Measurements from ENCODE around the gene TXNL4B.

The TXNL4B gene

DNA sequence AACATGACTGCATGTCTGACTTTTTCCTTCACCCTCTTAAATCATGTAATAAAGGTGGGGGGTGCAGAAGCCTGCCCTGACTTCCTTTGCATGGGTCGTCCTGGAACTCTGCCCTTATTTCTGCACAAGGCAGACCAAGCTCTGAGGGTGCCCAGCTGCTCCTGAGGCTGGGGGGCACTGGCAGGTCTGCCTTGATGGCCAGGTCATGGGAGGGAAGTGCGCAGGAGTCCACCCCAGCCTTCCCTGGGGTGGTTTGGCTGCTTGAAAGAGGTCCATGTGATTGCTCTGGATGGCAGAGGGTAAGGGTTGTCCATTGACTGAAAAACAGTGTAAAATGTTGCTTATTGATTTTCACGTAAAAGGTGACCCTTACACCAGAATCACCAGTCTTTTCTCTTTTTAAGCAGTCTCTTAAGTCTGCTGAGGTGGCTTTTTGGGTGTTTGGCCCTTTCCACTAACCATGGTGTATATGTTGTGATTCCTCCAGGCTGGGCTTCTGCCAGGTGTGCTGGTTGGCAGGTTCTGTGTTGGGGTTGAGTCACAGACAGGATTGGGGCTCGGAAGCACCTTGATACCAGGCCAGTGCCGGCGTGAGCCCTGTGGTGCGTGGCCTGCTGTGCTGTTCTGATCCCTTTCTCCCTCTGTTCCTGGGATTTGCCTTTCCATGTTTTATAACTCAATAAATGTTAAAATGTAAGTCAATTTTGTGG, 19.6 kb upstream of the TXNL4B start:
- DNase-seq (ENCODE audit: extremely low read depth in 1 of 2, low read depth in 1 of 2), result no peak

DNA sequence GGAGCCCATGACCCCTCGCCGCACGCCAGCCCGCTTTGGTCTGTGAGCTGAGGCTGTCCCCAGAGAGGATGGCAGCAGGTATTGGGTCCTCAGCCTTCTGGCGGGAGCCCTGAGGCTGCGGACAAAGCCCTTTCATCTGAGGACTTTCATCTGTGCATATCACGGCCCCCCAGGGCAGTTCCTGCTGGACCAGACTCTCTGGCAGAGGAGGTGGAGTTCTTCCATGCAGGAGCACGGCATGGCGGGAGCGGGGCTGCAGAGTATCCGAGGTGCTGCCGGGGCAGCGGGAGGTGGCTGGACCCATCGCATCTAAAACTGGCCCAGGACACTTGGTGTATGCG, 19.0 kb upstream of the TXNL4B start:
- no peak for DNase-seq (ENCODE audit: extremely low read depth in 1 of 2, low read depth in 1 of 2)

DNA sequence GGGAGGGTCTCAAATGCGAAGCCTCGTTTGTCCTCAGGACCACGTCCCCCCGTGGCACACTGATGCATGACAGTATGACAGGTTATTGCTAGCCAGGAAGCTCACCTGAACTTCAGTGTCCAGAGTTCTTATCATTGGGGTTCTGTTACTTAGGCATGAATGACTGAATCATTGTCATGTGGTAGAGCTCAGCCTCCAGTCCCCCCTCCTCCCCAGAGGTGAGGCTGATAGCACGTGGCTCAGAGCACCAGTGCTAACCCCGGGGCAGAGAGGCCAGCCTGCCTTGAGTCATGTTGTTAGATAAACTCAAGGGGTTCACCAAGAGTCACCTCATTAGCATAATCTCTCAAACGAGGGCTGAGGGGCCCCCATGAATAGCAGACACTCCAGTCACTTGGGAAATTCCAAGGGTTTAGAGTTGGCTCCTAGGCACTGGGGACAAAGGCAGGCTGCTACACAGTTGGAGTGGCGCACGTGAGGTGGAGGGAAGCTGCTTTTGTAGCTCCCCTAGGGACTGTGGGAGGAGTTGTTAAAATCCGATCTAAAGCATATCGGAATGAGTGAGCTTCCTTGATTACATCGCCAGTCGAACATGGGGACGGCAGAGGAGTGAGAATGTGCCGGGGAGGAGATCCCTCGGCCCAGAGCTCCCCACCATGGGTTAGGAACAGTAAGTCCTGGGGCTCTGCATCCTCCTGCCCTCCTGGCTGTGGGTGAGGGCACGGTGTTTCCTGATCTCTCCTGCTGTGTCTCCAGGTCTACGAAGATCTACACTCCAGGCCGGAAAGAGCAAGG, 18.4 kb upstream of the TXNL4B start:
- DNase-seq (ENCODE audit: extremely low read depth in 1 of 2, low read depth in 1 of 2), result no peak

DNA sequence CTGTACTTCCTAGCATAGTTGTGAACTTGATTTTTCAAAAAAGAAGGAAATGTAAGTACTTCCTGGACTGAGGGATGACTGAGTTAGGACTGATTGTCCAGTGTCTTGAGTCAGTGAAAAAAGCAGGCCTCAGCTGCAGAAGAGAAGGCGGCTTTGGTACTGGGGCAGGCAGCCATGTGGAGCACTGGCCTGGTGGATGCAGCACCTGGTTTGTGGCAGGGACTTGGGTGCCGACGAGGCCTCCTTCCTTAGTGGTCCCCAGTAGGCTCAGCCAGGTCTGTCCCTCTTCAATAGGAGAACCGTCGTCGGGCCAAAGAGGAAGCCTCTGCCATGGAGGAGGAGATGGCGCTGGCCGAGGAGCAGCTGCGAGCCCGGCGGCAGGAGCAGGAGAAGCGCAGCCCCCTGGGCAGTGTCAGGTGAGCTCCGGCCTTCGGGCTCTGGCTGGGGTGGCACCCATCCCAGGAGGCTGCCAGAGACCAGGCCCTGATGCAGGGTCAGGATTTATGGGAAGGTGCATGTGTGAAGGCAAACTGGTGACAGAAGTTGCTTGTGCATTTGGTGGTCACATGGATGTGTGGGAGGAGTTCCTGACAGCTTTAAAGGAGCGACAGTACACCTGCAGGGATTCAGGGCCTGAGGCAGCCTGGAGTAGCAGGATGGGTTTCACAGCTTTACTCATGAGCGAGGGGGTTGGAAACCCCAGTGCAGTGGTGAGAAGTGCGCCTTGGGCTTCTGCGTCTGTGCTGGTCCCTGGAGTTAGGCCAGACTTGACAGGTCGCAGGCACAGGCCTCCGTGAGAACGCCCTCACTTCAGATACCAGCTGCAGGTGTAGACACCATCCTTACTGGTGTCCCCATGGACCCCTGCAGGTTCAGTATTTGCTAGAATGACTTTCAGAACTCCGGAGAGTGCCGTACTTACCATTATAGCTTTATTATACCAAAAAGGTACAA, 17.5 kb upstream of the TXNL4B start:
- no peak for DNase-seq (ENCODE audit: extremely low read depth in 1 of 2, low read depth in 1 of 2)

DNA sequence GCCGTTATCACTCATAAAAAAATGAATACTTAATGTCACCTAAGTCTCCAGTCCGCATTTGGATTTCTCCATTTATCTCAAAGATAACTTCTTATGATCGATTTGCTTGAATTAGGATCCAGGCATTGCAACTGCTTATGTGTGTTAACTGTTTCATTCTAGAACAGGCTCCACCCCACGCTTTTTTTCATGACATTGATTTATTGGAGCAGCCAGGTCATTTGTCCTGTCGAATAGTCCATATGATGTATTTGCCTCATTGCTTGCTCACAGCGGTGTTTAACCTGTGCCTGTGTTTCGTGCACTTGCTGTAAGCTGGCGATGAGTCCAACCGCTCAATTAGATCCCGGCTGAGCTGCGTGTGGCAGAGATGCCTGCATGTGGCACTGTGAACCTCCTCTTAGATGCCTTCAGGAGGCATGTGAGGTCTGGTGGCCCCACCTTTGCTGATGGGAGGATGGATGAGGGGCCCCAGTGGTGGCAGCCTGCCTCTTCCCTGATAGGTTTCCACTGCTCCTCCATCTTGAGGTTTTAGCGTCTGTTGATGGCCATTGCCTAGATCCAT, 16.6 kb upstream of the TXNL4B start:
- DNase-seq (ENCODE audit: extremely low read depth in 1 of 2, low read depth in 1 of 2), result no peak

DNA sequence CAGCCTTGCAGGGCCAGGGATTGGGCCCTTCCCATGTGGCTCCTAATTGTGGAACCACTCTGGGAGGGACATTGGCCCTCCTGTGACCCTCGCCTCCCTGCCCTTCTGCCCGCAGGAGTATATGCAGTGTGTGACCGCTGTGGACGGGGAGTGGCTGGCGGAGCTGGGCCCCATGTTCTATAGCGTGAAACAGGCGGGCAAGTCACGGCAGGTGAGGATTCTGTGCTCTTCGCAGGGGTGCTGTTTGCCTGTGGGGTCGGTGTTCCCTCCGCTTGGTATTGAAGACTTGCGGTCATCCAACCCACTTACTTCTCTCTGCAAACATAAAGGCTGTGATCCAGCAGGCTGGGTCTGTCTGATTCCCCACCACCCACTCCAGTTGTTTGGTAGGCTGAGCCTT, 15.9 kb upstream of the TXNL4B start:
- no peak for DNase-seq (ENCODE audit: extremely low read depth in 1 of 2, low read depth in 1 of 2)

DNA sequence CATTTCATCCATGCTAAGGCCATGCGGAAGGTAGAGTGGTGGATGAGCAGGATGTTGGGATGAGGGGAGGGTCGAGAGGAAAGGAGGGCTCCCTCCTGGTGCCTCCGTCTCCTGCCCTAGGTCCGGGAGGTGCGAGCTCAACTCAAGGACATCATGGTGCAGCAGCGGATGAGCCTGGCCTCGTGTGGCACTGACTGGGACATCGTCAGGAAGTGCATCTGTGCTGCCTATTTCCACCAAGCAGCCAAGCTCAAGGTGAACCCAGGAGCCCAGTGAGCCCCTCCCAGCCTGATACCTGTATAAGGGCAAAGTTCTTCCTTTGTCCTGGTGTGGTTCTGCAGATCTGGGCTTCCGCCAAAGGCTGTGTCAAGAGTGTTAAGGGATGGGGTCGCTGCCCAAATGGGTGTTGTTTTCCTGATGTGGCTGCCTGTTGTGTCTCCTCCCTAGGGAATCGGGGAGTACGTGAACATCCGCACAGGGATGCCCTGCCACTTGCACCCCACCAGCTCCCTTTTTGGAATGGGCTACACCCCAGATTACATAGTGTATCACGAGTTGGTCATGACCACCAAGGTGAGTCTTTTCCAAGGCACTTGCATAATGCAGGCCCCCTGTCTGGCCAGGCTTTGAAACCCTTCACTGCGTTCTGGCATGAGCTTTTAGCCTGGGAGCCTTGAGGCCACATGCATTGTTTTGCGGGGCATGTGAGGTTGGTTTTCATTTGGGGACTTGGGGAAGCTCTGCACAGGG, 15.1 kb upstream of the TXNL4B start:
- no peak for DNase-seq (ENCODE audit: extremely low read depth in 1 of 2, low read depth in 1 of 2)

DNA sequence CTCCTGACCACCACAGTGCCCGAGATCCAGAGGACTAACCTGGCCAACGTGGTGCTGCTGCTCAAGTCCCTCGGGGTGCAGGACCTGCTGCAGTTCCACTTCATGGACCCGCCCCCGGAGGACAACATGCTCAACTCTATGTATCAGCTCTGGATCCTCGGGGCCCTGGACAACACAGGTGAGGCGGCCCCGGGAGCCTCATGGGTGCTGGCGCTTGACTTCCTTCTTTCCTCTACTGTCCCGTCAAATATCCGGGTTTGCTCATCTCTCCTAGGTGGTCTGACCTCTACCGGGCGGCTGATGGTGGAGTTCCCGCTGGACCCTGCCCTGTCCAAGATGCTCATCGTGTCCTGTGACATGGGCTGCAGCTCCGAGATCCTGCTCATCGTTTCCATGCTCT, 14.0 kb upstream of the TXNL4B start:
- DNase-seq (ENCODE audit: extremely low read depth in 1 of 2, low read depth in 1 of 2), result no peak

DNA sequence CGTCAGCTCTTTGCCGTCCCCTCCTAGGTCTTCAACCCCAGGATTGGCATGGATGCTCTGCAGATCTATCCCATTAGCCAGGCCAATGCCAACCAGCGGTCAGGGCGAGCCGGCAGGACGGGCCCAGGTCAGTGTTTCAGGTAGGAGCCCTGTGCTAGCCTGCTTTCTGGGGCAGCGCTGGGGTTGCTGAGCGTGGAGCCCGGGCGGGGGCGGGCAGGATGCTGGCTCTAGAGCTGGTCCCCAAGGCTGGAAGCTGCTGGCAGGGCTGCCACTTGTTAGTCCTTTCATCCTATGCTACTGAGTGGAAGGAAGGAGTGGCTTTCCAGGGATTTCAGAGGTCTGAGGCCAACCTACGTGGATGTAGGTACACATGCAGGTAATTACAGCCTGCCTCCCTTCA, 12.6 kb upstream of the TXNL4B start:
- no peak for DNase-seq (ENCODE audit: extremely low read depth in 1 of 2, low read depth in 1 of 2)

DNA sequence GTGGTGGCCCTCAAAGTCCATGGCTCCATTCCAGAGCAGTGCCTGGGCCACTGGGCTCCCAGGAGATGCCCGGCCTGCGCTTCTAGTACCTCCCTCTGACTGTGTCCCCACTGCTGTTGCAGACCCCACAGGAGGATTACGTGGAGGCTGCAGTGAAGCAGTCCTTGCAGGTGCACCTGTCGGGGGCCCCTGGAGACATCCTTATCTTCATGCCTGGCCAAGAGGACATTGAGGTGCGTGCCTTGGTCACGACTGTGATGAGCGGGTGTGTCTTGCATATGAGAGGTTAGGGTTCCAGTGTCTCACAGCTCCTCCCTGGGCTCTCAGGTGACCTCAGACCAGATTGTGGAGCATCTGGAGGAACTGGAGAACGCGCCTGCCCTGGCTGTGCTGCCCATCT, 11.5 kb upstream of the TXNL4B start:
- DNase-seq (ENCODE audit: extremely low read depth in 1 of 2, low read depth in 1 of 2), result no peak

DNA sequence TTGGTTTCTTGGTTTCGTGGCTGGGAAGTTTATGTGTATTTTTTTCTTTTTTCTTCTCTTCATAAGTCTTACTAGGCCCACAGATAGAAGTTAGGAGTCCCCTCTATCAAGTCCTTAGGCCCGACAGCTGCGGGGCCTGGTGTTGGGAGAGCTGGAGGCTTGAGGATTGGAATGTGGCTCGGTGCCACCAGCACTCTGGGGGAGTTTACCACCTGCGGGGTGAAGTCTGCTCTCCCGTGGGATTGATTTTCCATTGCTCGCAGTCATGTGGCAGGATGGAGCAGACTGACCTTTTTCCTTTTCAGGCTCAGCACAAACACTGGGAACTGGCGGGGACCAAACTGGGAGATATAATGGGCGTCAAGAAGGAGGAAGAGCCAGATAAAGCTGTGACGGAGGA, 7.8 kb upstream of the TXNL4B start:
- no peak for DNase-seq (ENCODE audit: extremely low read depth in 1 of 2, low read depth in 1 of 2)

DNA sequence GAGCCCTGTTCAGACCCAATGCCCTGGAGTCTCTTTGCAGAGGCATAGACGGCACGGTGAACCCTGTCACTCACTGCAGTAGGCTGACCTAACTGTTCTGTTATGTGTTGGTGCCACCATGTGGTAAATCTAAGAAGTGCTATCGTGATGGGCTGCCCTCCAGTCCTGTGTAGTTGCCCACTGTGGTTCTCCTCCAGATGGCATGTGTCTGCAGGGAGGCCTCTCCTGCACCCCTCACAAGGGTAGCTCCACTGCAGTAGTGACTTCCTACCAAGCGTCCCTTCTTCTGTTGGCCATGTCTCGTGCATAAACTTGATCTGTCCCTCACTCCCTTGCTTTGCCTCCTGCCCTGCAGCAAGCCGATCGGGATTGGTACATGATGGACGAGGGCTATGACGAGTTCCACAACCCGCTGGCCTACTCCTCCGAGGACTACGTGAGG, 6.0 kb upstream of the TXNL4B start:
- DNase-seq (ENCODE audit: extremely low read depth in 1 of 2, low read depth in 1 of 2), result no peak

DNA sequence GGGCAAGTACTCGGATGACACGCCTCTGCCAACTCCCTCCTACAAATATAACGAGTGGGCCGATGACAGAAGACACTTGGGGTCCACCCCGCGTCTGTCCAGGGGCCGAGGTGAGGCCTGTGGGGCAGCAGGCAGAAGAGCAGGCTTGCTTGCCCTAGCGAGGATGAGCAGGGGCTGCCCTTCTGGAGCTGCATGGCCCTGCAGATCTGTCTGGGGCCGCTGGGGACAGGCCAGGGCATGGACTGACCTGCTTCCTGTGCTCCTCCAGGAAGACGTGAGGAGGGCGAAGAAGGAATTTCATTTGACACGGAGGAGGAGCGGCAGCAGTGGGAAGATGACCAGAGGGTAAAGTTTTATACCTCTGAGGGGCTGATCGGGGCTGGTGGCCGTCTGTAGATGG, 5.5 kb upstream of the TXNL4B start:
- no peak for DNase-seq (ENCODE audit: extremely low read depth in 1 of 2, low read depth in 1 of 2)

DNA sequence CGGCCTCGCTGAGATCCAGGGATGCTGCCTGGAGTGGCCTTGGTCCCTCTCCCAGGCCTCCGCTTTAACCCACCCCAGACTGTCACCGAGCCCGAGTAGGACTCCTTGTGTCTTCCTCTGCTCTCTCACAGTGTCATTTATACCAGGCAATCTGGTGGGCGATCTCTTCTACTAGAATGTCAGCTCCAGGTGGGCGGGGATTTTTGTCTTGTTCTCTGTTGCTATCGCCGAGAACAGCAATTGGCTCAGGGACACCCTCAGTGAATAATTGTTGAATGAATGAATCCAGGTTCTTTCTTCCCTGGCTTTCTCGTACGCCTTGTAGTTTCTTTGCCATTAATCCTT, 818 bp upstream of the TXNL4B start:
- DNase-seq (ENCODE audit: extremely low read depth in 1 of 2, low read depth in 1 of 2), result peak in 1 of 2 donors; percentile 47

DNA sequence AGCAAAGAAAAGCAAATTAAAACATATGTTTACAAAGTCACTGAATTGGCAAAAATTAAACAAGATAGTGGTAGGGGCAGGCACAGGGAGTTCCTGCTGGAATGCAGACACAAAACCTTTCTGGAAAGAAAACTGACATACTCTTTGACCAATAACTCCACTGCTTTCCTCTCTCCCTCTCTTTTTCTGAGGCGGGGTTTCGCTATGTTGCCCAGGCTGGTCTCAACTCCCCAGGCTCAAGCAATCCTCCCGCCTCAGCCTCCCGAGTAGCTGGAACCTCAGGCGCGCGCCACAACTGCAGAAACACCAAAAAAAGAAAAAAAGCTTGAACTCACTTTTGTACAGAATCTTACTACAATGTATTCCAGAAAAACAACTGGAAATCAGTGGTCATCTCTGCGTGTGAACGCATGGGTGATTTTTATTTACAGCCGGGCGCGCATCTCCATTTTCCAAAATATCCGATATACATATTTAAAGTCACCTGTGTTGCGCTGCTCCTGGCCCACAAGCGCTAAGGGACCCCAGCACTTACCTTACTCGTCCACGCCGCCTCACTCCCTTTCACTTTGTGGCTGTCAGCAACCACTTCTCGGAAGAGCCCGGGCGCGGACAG, 480 bp downstream of the TXNL4B start:
- DNase-seq (ENCODE audit: extremely low read depth in 1 of 2, low read depth in 1 of 2), result no peak

DNA sequence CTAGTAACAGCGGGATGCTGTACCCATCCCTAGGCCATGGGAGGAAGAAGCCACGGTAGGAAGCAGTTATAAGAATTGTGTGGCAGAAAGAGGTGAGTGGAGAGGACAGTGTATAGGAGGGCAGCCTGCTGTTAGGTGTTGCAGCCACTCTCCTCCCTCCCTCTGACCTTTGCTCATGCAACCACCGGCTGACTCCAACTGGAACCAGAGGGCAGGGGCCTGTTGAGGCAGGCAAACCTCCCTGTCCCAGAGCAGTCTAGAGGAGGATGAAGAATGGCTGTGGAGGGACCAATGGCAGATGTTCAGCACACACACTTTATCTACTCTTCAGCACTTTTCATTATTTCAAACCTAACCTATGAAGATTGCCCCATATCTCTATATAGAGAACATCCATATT, 2.2 kb downstream of the TXNL4B start:
- DNase-seq (ENCODE audit: extremely low read depth in 1 of 2, low read depth in 1 of 2), result no peak

DNA sequence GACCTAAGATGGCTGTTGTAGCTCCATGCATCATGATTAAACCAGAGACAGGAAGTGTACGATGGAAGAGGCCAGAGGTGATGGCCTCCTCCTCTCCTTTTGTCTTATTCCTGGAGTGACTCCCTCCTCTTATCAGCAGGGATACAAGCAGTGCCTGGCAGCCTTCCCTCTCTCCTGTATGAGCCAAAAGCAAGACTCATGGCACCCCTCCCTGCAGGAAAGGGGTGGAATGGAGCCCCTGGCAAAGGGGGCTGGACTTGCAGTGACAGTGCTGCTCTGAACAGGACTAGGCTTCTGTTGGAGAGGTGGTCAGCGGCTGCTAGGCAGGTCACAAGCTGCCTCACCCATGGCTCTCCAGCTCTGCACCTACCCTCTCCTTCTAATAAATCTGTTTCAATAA, 8.4 kb downstream of the TXNL4B start:
- DNase-seq (ENCODE audit: extremely low read depth in 1 of 2, low read depth in 1 of 2), result no peak

DNA sequence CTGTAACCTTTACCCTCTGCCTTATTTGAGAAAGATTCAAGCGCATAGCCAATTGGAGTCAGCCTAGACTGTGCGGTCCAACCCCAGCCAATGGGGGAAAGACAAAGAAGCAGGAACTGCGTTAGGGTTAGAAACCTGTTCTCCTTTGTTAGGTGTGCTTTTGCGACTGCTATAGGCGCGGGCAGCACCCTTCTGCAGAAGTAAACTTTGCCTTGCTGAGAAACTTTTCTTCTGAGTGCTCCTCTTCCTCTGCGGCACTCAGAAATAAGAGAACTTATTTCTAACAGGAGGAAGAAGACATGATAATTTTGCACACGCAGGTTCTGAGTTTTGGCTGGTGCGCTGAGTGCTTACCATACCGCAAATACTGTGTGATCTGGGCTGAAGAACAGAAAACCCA, 9.0 kb downstream of the TXNL4B start:
- no peak for DNase-seq (ENCODE audit: extremely low read depth in 1 of 2, low read depth in 1 of 2)

DNA sequence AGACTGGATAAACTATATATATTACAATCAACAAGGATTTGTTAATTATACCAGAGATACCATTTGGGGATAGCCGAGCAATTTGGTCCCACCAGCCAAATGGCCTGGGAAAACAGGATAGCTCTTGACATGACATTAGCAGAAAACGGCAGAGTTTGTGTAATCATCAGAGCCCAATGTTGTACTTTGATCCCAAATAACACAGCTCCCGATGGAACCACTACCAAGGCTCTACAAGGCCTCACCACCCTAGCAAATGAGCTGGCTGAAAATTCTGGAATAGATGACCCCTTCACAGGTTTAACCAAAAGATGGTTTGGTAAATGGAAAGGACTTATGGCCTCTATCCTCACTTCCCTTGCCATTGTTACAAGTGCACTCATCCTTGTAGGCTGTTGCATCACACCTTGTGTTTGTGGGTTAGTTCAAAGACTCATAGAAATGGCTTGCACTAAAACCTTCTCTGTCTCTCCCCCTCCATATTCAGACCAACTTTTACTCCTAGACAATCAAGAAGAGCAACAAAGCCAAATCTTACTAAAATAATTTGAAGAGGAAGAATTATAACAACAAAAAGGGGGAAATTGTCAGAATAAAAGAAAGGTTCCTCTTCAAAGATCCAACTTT, 9.5 kb downstream of the TXNL4B start:
- DNase-seq (ENCODE audit: extremely low read depth in 1 of 2, low read depth in 1 of 2), result no peak
